GM19025 (cell line): ENCODE measurements around the gene GRIN2C.

Experiments
- ATAC-seq: cut with Tn5 transposase; IDR thresholded peaks from one replicate; pipeline ENCODE4 v1.9.1; 2021; ENCODE audit warnings: mild to moderate bottlenecking, low read depth, moderate library complexity; ENCODE audit not compliant: unreplicated experiment

GRIN2C gene

GRCh38 chr17:74864866-74865395, 5.2 kb upstream of the GRIN2C start:
- no peak for ATAC-seq

GRCh38 chr17:74864297-74864865, 4.7 kb upstream of the GRIN2C start:
- no peak for ATAC-seq

GRCh38 chr17:74863420-74864296, 4.0 kb upstream of the GRIN2C start:
- no peak for ATAC-seq

DNA sequence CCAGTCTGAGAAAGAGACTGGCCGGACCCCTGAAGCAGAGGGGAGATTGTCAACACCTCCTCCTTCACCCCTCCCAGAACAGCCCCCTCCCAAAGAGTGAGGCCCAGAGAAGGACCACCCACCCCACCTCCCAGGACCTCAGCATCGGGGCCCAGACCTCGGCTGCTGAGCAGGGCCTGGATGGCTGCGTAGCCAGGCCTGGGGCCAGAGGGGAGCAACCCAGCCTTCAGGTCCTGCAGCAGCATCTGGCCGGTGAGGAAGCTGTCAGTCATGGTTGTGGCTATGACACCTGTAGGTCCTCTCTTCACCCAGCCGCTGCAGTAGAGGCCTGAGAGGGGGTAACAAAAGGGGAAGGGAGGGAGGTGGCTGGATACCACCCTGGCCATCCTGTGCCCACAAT, 3.2 kb upstream of the GRIN2C start:
- ATAC-seq, result no peak

- no peak for ATAC-seq
Measured at GRCh38 chr17:74862108-74862901, 2.6 kb upstream of the GRIN2C start.

GRCh38 chr17:74861662-74862107, 2.0 kb upstream of the GRIN2C start:
- no peak for ATAC-seq

DNA sequence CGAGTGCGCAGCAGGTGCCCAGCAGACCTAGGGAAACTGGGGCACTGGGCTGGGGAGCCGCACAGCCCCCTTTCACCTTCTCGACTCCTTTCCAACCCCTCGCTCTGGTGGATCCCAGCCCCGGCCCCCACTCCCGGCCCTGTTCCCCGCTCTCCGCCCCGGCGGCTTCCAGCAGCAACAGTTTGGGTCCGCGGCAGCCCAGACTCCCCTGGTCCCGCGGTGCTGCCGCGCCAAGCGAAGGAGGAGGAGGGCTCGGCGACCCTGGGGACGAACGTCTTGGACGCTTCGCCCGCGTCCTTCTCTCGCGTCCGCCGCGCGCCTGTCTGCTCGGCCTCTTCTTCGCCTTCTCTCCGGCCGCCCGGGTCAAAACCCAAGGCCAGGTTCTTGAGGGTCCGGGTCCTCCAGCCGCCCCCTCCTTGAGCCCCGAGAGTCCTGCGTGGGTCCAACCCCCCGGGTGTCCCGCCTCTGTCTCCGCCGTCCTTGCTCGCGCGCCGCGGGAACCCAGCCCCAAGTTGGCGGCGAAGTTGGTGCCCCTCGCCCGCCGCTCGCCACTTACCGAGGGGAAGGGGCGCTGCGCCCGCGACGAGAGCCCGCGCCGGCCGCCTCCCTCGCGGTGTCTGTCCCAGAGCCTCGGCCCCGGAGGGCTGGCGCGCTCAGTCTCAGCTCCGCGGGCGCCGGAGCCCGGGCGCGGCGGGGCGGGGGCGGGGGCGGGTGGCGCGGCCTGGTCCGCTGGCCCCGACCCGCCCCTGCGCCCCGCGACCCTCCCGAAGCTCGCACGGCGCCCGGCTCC, 1.4 kb upstream of the GRIN2C start:
- ATAC-seq, result no peak

DNA sequence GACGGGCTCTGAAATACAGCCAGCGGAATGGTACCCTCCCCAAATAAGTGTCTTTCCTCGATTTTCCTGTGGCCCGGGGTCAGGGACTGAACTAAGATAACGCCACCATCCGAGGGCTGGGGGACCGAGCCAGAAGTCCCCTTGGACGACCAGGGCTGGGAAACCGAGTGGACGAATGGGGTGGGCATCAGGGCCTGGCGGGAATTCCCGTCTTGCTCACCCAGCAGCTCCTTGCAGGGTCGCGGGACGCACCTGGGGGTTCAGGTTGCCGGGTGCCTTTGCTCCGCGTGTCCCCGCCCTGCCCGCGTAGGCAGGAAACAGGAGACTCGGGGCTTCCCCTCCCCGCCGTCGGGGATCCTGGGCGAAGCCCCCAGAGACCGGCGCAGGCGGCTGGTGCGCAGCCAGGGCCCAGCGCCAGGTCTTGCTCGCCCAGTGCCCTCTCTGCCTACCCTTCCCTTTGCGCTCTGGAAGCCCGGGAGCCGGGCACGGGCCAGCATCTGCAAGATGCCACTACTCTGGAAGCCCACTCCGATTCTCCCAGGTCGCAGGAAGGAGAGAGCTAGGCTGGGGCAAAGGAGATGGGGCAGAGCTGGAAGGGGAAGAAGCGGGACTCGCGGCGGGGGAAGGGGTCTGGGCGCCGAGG, 665 bp upstream of the GRIN2C start:
- ATAC-seq, result no peak

- no peak for ATAC-seq
Measured at GRCh38 chr17:74858672-74859458, 820 bp downstream of the GRIN2C start.

DNA sequence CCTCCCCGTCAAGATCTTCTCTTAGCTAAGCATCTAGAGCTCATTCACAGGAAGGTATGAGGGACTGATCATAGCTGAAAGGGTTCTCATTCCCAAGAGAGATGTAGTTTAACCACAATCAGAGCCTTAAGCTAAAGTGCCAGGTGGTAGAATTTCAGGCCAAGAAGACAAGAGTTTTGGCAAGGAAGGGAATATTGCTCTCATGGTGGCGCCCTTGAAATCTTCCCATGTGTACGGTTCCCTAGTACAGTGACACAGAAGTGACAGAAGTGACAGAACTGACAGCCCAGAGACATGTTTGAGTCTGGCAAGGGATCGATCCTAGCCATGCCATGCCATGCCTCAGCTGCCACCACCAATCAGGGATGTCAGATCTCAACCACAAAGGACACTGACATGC, 2.5 kb downstream of the GRIN2C start:
- ATAC-seq, result no peak

DNA sequence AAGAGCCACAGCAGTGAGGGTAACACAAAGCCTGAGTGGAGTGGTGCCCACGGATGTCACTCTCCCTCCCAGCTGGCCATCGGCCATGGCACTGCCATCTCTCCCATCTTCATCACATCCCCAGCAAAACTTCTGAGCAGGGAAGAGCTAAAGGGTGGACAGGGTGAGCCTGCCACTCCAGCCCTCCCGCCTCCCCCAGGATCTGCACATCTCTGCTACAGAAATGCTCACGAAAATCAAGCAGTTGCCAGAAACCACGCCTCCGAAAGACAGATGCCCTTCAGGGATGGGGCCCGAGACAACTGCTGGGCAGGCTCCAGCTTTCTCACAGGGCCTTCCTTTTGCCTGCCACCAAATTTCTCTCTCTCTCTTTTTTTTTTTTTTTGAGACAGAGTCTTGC, 3.6 kb downstream of the GRIN2C start:
- ATAC-seq, result no peak

- ATAC-seq, result no peak
Measured at GRCh38 chr17:74855323-74855722, 4.4 kb downstream of the GRIN2C start.

DNA sequence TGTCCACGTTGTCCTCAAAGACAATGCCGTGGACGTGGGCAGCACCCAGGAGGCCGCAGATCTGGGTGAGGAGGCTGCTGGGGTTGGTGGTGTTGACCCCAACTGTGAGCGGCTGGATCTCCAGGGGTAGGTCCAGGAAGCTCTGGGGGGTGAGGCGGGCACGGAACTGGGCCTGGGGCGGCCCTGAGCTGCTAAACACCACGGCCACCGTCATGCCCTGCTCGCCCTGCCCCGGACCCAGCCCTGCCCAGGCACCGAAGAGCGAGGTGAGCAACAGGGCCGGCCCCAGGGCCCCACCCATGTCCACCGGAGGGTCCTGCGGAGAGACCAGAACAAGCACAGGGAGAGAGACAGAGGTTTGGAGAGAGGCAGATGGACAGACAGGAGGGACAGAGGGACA, 4.9 kb downstream of the GRIN2C start:
- no peak for ATAC-seq

- no peak for ATAC-seq
Measured at GRCh38 chr17:74853669-74854068, 6.0 kb downstream of the GRIN2C start.

DNA sequence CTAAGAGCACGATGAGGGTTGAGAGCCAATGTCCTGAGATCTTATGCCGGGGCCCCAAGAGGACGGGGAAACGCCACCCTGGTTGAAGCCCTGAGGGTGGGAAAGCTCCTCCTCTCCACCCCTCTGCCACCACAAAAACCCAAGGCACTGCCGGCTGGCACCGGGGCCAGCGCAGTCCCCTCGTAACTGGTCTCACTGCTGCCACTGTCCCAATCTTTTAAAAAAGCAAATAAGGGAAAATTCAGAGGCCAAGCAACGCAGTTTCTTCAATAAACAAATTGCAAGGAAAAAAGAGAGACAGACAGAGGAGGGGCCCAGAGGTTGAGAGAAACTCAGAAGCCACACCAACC, 6.7 kb downstream of the GRIN2C start:
- no peak for ATAC-seq

DNA sequence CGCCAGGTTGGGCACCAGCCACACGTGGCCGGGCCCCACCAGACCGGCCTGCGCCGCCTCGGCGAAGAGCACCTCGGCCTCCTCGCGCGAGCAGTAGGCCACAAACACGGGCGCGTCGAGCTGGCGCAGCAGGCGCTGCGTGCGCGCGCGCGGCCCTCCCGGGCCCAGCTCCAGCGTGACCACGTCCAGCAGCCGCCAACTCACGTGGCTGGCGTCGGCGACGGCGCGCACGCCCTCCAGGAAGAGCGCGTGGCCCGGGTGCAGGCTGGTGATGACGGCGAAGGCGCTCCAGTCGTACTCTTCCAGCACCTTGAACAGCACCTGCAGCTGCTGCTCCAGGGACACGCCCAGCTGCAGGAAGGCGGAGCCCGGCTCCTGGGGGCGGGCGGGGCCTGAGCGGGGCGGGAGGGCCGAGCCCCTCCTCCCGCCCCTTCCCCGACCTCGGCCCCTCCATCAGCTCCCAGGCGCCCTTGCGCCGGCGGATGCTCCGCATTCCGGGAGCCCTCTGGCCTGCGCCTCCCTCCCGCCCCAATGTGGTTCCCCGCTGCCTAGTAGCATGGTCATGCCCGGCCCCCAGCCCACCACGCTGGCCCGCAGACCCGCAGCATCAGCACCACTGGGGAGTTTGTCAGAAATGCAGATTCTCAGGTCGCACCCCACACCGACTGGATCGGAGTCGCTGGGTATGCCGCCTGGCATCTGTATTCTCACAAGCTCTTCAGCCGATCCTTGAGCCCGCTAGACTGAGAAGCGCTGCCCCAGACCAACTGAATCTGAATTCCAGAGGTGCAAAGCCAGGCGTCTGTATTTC, 7.2 kb downstream of the GRIN2C start:
- no peak for ATAC-seq

GRCh38 chr17:74851612-74852236, 8.0 kb downstream of the GRIN2C start:
- no peak for ATAC-seq

DNA sequence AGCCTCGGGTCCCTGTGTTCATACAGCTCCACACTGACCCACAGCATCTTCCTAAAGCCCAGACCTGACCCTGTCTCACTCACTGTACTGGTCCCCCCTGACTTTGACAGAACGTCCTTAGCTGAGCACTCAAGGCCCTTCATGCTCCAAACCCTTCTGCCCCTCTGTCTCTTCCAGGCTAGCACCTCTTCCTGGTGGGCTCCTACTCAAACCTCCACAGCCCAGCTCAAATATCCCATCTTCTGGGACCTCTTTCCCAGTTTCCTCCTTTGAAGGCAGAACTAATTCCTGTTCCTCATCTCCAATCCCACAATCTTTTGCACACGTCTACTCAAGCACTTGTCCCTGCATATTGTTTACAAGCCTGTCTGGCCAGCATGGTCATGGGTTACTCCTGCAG, 8.8 kb downstream of the GRIN2C start:
- no peak for ATAC-seq
